ENCODE measurements around the gene ZFP36L1. TPM values are rescaled to one million over a fixed set of nuclear protein-coding genes. Genes with fewer than 3 reads are reported as not detected.

The ZFP36L1 gene
- total and polyA plus RNA-seq, 9 of the 15 experiments (the other 6 are each of a cell fraction or from before 2014, with no cell fraction given): 1.3 to 26.6 (median 3.7) TPM

DNA sequence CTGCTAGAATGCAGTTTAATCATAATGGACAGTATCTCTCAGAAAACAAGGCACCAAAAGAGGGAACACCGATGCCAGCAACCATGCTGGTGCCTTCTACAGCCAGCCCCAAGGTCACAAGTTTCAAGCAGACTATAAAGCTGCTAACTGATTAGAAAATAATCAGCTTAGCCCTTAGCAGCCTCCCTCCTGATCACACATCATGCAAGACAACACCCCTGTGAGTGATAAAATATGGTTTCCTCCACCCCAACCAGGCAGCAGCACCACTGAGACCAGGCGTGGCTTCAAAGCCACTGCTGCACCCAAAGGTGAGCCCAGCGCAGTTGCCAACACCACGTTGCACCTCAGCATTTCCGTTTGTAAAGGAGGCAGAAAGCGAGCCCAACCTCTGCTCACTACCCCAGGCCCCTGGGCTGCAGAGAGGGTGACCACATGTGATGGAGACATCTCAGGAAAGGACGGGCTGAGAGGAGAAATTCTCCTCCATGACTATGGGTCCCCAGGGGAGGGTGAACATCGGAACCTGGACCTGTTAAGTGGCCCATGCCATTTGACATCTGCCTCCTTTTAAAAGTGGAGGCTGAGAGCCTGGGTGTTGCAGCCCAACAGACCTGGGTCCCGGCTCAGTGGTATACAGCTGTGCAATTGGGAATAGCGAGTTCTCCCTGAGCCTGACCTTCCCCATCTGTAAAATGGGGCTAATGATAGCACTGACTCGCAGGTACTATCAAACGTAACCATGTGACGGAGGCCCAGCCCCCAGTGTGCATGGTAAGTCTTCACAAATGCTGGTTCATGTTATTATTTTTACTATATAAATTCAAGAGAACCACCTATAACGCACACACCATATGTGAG, 11.5 kb downstream of the ZFP36L1 start (continued):
- TF ChIP-seq, protein P1, sequence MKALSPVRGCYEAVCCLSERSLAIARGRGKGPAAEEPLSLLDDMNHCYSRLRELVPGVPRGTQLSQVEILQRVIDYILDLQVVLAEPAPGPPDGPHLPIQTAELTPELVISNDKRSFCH (CRISPR knock-in tag; IDR thresholded peaks at IDR 0.05): no peak
- TF ChIP-seq, protein P1 (tag; IDR thresholded peaks at IDR 0.05): peak; percentile 18; the same call in 1 of the 2 replicates
- TF ChIP-seq SMARCE1 (IDR thresholded peaks at IDR 0.05): no peak
- no peak for TF ChIP-seq ZC3H8 (IDR thresholded peaks at IDR 0.05)
- TF ChIP-seq, protein P2, sequence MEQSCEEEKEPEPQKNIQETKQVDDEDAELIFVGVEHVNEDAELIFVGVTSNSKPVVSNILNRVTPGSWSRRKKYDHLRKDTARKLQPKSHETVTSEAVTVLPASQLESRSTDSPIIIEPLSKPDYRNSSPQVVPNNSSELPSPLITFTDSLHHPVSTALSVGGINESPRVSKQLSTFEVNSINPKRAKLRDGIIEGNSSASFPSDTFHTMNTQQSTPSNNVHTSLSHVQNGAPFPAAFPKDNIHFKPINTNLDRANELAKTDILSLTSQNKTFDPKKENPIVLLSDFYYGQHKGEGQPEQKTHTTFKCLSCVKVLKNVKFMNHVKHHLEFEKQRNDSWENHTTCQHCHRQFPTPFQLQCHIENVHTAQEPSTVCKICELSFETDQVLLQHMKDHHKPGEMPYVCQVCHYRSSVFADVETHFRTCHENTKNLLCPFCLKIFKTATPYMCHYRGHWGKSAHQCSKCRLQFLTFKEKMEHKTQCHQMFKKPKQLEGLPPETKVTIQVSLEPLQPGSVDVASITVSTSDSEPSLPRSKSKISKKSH (CRISPR knock-in tag; IDR thresholded peaks at IDR 0.05): no peak
- TF ChIP-seq HDAC8 (tag; IDR thresholded peaks at IDR 0.05): no peak
- TF ChIP-seq HDGF (IDR thresholded peaks at IDR 0.05): no peak
- no peak for TF ChIP-seq MAFK (IDR thresholded peaks at IDR 0.05; ENCODE audit: low read length)
- TF ChIP-seq, protein P3, sequence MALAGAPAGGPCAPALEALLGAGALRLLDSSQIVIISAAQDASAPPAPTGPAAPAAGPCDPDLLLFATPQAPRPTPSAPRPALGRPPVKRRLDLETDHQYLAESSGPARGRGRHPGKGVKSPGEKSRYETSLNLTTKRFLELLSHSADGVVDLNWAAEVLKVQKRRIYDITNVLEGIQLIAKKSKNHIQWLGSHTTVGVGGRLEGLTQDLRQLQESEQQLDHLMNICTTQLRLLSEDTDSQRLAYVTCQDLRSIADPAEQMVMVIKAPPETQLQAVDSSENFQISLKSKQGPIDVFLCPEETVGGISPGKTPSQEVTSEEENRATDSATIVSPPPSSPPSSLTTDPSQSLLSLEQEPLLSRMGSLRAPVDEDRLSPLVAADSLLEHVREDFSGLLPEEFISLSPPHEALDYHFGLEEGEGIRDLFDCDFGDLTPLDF (CRISPR knock-in tag; IDR thresholded peaks at IDR 0.05): no peak
- no peak for TF ChIP-seq SREBF1 (IDR thresholded peaks at IDR 0.05; ENCODE audit: borderline replicate concordance, low read depth, low read length)
- no peak for TF ChIP-seq SIX5 (IDR thresholded peaks at IDR 0.05; ENCODE audit: borderline replicate concordance in 1 of 2, insufficient read depth in 1 of 2, low read depth in 1 of 2, low read length in 2 of 2)
- TF ChIP-seq ZNF347 (CRISPR knock-in tag; IDR thresholded peaks at IDR 0.05; ENCODE audit: low read depth): no peak
- TF ChIP-seq HMG20B (CRISPR knock-in tag; IDR thresholded peaks at IDR 0.05): no peak
- no peak for TF ChIP-seq NR3C1 (CRISPR knock-in tag; IDR thresholded peaks at IDR 0.05)
- TF ChIP-seq ZEB2 (IDR thresholded peaks at IDR 0.05): no peak
- TF ChIP-seq KLF10 (CRISPR knock-in tag; IDR thresholded peaks at IDR 0.05): no peak
- TF ChIP-seq BCL6 (CRISPR knock-in tag; IDR thresholded peaks at IDR 0.05): no peak
- no peak for TF ChIP-seq RBM34 (IDR thresholded peaks at IDR 0.05; ENCODE audit: borderline replicate concordance, insufficient read depth, low read length)
- TF ChIP-seq ZNF408 (CRISPR knock-in tag; IDR thresholded peaks at IDR 0.05; ENCODE audit: low read depth): no peak
- no peak for TF ChIP-seq PRMT5 (CRISPR knock-in tag; IDR thresholded peaks at IDR 0.05)
- TF ChIP-seq MAFF (IDR thresholded peaks at IDR 0.05; ENCODE audit: low read length): no peak
- TF ChIP-seq, protein P4, sequence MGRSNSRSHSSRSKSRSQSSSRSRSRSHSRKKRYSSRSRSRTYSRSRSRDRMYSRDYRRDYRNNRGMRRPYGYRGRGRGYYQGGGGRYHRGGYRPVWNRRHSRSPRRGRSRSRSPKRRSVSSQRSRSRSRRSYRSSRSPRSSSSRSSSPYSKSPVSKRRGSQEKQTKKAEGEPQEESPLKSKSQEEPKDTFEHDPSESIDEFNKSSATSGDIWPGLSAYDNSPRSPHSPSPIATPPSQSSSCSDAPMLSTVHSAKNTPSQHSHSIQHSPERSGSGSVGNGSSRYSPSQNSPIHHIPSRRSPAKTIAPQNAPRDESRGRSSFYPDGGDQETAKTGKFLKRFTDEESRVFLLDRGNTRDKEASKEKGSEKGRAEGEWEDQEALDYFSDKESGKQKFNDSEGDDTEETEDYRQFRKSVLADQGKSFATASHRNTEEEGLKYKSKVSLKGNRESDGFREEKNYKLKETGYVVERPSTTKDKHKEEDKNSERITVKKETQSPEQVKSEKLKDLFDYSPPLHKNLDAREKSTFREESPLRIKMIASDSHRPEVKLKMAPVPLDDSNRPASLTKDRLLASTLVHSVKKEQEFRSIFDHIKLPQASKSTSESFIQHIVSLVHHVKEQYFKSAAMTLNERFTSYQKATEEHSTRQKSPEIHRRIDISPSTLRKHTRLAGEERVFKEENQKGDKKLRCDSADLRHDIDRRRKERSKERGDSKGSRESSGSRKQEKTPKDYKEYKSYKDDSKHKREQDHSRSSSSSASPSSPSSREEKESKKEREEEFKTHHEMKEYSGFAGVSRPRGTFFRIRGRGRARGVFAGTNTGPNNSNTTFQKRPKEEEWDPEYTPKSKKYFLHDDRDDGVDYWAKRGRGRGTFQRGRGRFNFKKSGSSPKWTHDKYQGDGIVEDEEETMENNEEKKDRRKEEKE (IDR thresholded peaks at IDR 0.05; ENCODE audit: borderline replicate concordance in 1 of 2, control insufficient read depth in 1 of 2, low read depth in 2 of 2, low read length in 1 of 2): no peak
